Upper lobe of left lung (tissue), 6 donors: ENCODE measurements around the gene SV2C. TPM values are rescaled to one million over a fixed set of nuclear protein-coding genes. Genes with fewer than 3 reads are reported as not detected.

ENCODE experiments used
- ATAC-seq, 2 donors: fragments of 200-7000 bp; cut with Tn5 transposase; one replicate each; pipeline ENCODE4 v1.9.1; 2022; ENCODE audit warnings: mild to moderate bottlenecking in 2 of 2, moderate library complexity in 2 of 2; ENCODE audit not compliant: low FRiP score in 2 of 2
- DNase-seq, 2 donors: peaks; one replicate each; pipeline ENCODE4 v3.0.0-alpha.2; 2019 to 2020
- H3K27ac ChIP-seq, 4 donors: fragments of 200-600 bp; sonication (generic); one replicate each; pipeline ENCODE4 v1.5.1; 2016 to 2019
- H3K27me3 ChIP-seq, 4 donors: fragments of 200-600 bp; sonication (generic); one replicate each; pipeline ENCODE4 v1.5.1; 2017 to 2019
- H3K36me3 ChIP-seq, 4 donors: fragments of 200-600 bp; sonication (generic); one replicate each; pipeline ENCODE4 v1.5.1; 2016 to 2019
- H3K4me1 ChIP-seq, 4 donors: fragments of 200-600 bp; sonication (generic); one replicate each; pipeline ENCODE4 v1.5.1; 2018 to 2019
- H3K4me3 ChIP-seq, 4 donors: fragments of 200-600 bp; sonication (generic); one replicate each; pipeline ENCODE4 v1.5.1; 2017 to 2019; ENCODE audit warnings: mild to moderate bottlenecking in 2 of 4, moderate library complexity in 1 of 4
- H3K9me3 ChIP-seq, 4 donors: fragments of 200-600 bp; sonication (generic); one replicate each; pipeline ENCODE4 v1.5.1; 2018 to 2019
- CTCF ChIP-seq, 6 experiments: fragments of 450-650 bp in 4 of 6; fragments of 200-600 bp in 2 of 6; sonication (generic) in 2 of 6; IDR thresholded peaks; one replicate each; pipeline ENCODE4 v1.5.1; 2016 to 2019; ENCODE audit warnings: antibody characterized with exemption in 6 of 6
- EP300 ChIP-seq, 4 donors: sonication (generic); formaldehyde crosslinking; IDR thresholded peaks; one replicate each; pipeline ENCODE4 v1.5.1; 2017; ENCODE audit warnings: antibody characterized with exemption in 4 of 4, control low read depth in 2 of 4
- POLR2A ChIP-seq, 4 donors: fragments of 450-650 bp; IDR thresholded peaks; one replicate each; pipeline ENCODE4 v1.5.1; 2016 to 2017; ENCODE audit warnings: antibody characterized with exemption in 4 of 4, mild to moderate bottlenecking in 2 of 4
- POLR2AphosphoS5 ChIP-seq, 2 donors: sonication (generic); formaldehyde crosslinking; IDR thresholded peaks; one replicate each; pipeline ENCODE4 v1.5.1; 2017; ENCODE audit warnings: antibody characterized with exemption in 2 of 2
- WGBS, 2 donors: methylation state at CpG; one replicate each; pipeline ENCODE4 v1.1.5; 2017 to 2018; 5-methylcytosine and 5-hydroxymethylcytosine counted together
- total RNA-seq, 6 donors: library from RNA; depleted of rRNA in 4 of 6; stranded (reverse); fragments of >200 nt in 4 of 6; gene quantifications; one replicate each; pipeline versions ENCODE4 v1.1.0 to v1.2.1, GENCODE V29; 2016 to 2021
- donor health status: DM: no; HTN: no; CAD: no; lungs with moderate emphysema.
- donor health status: DM: no; HTN: yes; CAD: no; lungs with severe emphysema.

SV2C gene
- total RNA-seq, 6 donors from 2014 or later = 0.15 to 0.51 (median 0.21) TPM; not detected in 2

- H3K4me1 ChIP-seq = no peaks in the 10 kb centered on the region
- no peaks in the 10 kb centered on the region for H3K36me3 ChIP-seq
- no peak overlapping the region for H3K27ac ChIP-seq
- 81 to 84% methylated on average over 6 of the region's 6 CpGs for WGBS, 2 donors
- H3K27me3 ChIP-seq = no peaks in the 10 kb centered on the region
- H3K4me3 ChIP-seq = no peak overlapping the region
- H3K9me3 ChIP-seq = no peaks in the 10 kb centered on the region
- TF ChIP-seq CTCF (IDR thresholded peaks at IDR 0.05) (no peak), EP300 (IDR thresholded peaks at IDR 0.05) (no peak), POLR2A (IDR thresholded peaks at IDR 0.05) (no peak), POLR2AphosphoS5 (IDR thresholded peaks at IDR 0.05) (no peak)
- ATAC-seq = no peak
- no peak for DNase-seq
Observed at GRCh38 chr5:76169146-76169905, 86.1 kb downstream of the SV2C start.

GRCh38 chr5:76174101-76174500, 90.9 kb downstream of the SV2C start:
- TF ChIP-seq POLR2AphosphoS5 (IDR thresholded peaks at IDR 0.05) (no peak), CTCF (IDR thresholded peaks at IDR 0.05) (no peak), POLR2A (IDR thresholded peaks at IDR 0.05) (no peak), EP300 (IDR thresholded peaks at IDR 0.05) (no peak)
- H3K36me3 ChIP-seq = no peaks in the 10 kb centered on the region
- DNase-seq (peak in 1 of 2 donors; percentile 67), ATAC-seq (no peak)
- no peaks in the 10 kb centered on the region for H3K27me3 ChIP-seq
- no peak overlapping the region for H3K27ac ChIP-seq
- H3K4me1 ChIP-seq = peaks cover 0 to 7% (median 3%) of the 10 kb centered on the region in 4 donors
- H3K4me3 ChIP-seq = no peak overlapping the region
- no peaks in the 10 kb centered on the region for H3K9me3 ChIP-seq
- WGBS, 2 donors = 95 to 97% methylated on average over 23 of the region's 23 CpGs

- Histone ChIP-seq H3K36me3 (no peaks in the 10 kb centered on the region), H3K4me1 (peaks cover 0 to 7% (median 3%) of the 10 kb centered on the region in 4 donors), H3K9me3 (no peaks in the 10 kb centered on the region), H3K27ac (no peak overlapping the region), H3K27me3 (no peaks in the 10 kb centered on the region), H3K4me3 (no peak overlapping the region)
- peak in 1 of 2 donors; percentile 71 for ATAC-seq
- peak; percentile 27 to 62 (median 54) for TF ChIP-seq CTCF (IDR thresholded peaks at IDR 0.05)
- no peak for TF ChIP-seq EP300 (IDR thresholded peaks at IDR 0.05)
- WGBS, 2 donors = 24 to 30% methylated on average over 6 of the region's 6 CpGs
- peak in 1 of 2 donors; percentile 50 for DNase-seq
Observed at GRCh38 chr5:76175051-76175666, 92.0 kb downstream of the SV2C start.

- Histone ChIP-seq H3K36me3 (no peaks in the 10 kb centered on the region), H3K27me3 (no peaks in the 10 kb centered on the region), H3K4me3 (no peak overlapping the region), H3K27ac (no peak overlapping the region), H3K4me1 (peaks cover 0 to 7% (median 3%) of the 10 kb centered on the region in 4 donors), H3K9me3 (no peaks in the 10 kb centered on the region)
- TF ChIP-seq POLR2A (IDR thresholded peaks at IDR 0.05) (no peak), POLR2AphosphoS5 (IDR thresholded peaks at IDR 0.05) (no peak), CTCF (IDR thresholded peaks at IDR 0.05) (no peak), EP300 (IDR thresholded peaks at IDR 0.05) (no peak)
- ATAC-seq (peak in 1 of 2 donors; percentile 29), DNase-seq (no peak)
- 50 to 56% methylated on average over 6 to 7 of the region's 7 CpGs for WGBS, 2 donors
Observed at GRCh38 chr5:76175821-76176403, 92.7 kb downstream of the SV2C start.
